AG04449 (cell line): ENCODE results near the gene IPO5.
"Not testable (repeated sequence)": the region's sequence is repeated elsewhere in the genome, so short reads cannot be mapped to it uniquely, and the experiment has no call there.

ENCODE experiments used
- CTCF ChIA-PET: fragments of 350-600 bp; formaldehyde crosslinking; extraction: SDS; loops from one replicate; lab custom pipeline; 2021; ENCODE audit warnings: antibody characterized with exemption; lab: Yijun Ruan, JAX
- POLR2A ChIA-PET: fragments of 400-600, 350-600 bp; formaldehyde crosslinking; extraction: SDS; loops from one replicate; lab custom pipeline; 2020; ENCODE audit warnings: antibody characterized with exemption, inconsistent platforms; lab: Yijun Ruan, JAX
- DNase-seq: peaks from one replicate; pipeline ENCODE4 v3.0.0-alpha.2; 2010; ENCODE audit warnings: low read depth, low spot score
- H3K4me3 ChIP-seq: 2 replicates; pipeline ENCODE4 v1.5.1; 2011; ENCODE audit warnings: low read depth, mild to moderate bottlenecking, control low read depth, low read length
- TF ChIP-seq, protein P1 (sequence below): IDR thresholded peaks from one replicate; pipeline ENCODE4 v1.5.1; 2011; ENCODE audit warnings: mild to moderate bottlenecking, moderate library complexity, low read length, control low read depth, inconsistent platforms; ENCODE audit not compliant: insufficient read depth; ENCODE audit errors: missing control alignments

Gene IPO5

GRCh38 chr13:98025480-98026025 is 72.1 kb downstream of the IPO5 start:
- H3K4me3 ChIP-seq, result no peak overlapping the region
- ChIA-PET CTCF (interaction anchor here (0.8 to 3.3 kb wide), 4 partner anchors 8 to 420 kb away, joined by 3 to 10 read pairs (median 4); no protein-coding TSS in a partner anchor), POLR2A (no interaction called here)
- TF ChIP-seq, protein P1, sequence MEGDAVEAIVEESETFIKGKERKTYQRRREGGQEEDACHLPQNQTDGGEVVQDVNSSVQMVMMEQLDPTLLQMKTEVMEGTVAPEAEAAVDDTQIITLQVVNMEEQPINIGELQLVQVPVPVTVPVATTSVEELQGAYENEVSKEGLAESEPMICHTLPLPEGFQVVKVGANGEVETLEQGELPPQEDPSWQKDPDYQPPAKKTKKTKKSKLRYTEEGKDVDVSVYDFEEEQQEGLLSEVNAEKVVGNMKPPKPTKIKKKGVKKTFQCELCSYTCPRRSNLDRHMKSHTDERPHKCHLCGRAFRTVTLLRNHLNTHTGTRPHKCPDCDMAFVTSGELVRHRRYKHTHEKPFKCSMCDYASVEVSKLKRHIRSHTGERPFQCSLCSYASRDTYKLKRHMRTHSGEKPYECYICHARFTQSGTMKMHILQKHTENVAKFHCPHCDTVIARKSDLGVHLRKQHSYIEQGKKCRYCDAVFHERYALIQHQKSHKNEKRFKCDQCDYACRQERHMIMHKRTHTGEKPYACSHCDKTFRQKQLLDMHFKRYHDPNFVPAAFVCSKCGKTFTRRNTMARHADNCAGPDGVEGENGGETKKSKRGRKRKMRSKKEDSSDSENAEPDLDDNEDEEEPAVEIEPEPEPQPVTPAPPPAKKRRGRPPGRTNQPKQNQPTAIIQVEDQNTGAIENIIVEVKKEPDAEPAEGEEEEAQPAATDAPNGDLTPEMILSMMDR, result no peak
- no peak for DNase-seq

GRCh38 chr13:98026457-98026857 is 73.0 kb downstream of the IPO5 start:
- DNase-seq, result no peak
- CTCF ChIA-PET, result interaction anchor here (0.8 to 3.3 kb wide), 4 partner anchors 9 to 419 kb away, joined by 3 to 10 read pairs (median 3); no protein-coding TSS in a partner anchor
- H3K4me3 ChIP-seq, result no peak overlapping the region
- TF ChIP-seq, protein P1, result no peak
- POLR2A ChIA-PET, result no interaction called here

DNA sequence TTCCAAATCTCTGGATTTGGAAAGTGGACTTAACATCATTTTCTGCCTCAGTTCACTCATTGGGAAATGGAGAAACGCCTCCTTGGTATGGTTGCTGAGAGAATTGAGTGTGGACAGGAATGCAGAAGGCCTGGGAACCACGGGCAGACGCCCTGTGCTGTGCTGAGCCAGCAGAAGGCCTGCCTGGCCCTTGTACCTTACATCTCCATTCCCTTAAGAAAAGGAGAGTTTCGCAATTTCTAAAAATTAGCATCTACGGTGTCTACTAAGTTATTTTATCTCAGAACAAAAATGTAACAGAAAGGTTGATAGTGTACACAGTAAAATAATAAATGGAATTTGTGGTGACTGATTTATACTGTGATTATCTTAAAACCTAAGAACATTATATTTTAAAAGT is 78.7 kb downstream of the IPO5 start:
- CTCF ChIA-PET, result interaction anchor here (1.4 to 3.6 kb wide), 12 partner anchors 11 to 622 kb away, joined by 3 to 27 read pairs (median 8); no protein-coding TSS in a partner anchor
- TF ChIP-seq, protein P1, result no peak
- POLR2A ChIA-PET, result no interaction called here
- DNase-seq, result no peak
- H3K4me3 ChIP-seq, result no peak overlapping the region

DNA sequence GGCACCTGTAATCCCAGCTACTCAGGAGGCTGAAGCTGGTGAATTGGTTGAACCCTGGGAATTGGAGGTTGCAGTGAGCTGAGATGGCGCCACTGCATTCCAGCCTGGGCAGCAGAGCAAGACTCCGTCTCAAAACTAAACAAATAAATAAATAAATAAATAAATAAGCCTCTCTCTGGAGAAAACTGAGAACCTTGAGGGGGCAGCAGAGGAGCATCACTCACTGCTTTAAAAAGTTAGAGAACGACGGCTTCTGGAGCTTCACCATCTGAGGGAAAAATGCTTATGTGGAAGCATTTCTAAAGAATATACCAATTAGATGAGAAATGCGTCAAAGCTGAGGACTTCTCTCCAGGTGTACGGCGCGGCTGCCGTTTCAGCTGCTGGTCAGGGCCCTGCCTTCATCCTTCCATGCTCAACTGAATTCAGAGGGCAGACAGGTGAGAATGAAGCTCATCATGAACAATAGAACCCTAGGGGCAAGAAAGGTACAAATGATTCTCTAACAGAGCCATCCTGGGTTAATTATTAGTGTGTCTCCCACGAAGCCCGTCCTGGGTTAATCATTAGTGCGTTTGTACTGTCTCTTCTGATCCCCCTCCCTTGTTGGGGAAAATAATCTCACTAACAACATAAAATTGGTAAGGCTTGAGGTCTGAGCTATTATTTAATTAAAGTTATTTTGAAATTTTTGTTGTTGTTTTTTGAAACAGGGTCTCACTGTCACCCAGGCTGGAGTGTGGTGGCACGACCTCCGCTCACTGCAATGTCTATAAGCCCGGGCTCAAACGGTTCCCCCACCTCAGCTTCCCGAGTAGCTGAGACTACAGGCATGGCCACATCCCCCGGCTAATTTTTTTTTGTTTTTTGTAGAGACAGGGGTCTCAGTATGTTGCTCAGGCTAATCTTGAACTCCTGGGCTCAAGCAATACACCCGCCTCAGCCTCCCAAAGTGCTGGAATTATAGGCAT is 80.1 kb downstream of the IPO5 start:
- CTCF ChIA-PET, result interaction anchor here (0.6 to 3.6 kb wide), 60 partner anchors 9 to 810 kb away, joined by 3 to 27 read pairs (median 4); no protein-coding TSS in a partner anchor
- H3K4me3 ChIP-seq, result no peak overlapping the region
- POLR2A ChIA-PET, result interaction anchor here (0.8 kb wide), 1 partner anchor 621 kb away, joined by 5 read pairs; no protein-coding TSS in a partner anchor
- DNase-seq, result peak; percentile 19
- TF ChIP-seq, protein P1, result peak; percentile 35

GRCh38 chr13:98035373-98035772 is 81.9 kb downstream of the IPO5 start:
- DNase-seq, result no peak
- TF ChIP-seq, protein P1, result no peak
- CTCF ChIA-PET, result interaction anchor here (0.7 to 2.6 kb wide), 5 partner anchors 9 to 639 kb away, joined by 3 to 10 read pairs (median 4); no protein-coding TSS in a partner anchor
- no peak overlapping the region for H3K4me3 ChIP-seq
- POLR2A ChIA-PET, result no interaction called here

DNA sequence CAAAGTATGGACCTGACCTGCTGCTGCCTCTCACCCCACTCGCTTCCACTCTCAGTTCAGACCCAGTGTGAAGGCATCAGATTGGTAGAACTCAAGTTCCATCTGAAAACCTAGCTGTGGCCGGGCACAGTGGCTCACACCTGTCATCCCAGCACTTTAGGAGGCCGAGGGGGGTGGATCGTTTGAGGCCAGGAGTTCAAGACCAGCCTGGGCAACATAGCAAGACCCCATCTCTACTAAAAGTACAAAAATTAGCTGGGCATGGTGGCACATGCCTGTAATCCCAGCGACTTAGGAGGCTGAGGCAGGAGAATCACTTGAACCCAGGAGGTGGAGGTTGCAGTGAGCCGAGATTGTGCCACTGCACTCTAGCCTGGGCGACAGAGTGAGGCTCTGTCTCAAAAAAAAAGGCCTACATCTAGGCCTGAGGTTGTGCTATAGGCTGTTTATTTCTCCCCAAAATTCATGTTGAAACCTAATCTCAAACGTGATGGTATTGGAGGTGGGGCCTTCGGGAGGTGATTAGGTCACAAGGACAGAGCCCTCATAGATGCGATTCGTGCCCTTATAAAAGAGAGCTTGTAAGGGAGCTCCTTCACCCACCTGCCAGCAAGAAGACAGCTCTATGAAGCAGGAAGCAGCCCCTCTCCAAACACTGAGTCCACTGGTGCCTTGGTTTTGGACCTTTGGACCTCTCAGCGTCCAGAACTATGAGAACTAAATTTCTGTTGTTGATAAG is 83.3 kb downstream of the IPO5 start:
- DNase-seq, H3K4me3 ChIP-seq, POLR2A ChIA-PET: not testable (repeated sequence)
- CTCF ChIA-PET, result interaction anchor here (1.2 to 1.6 kb wide), 3 partner anchors 409 to 617 kb away, joined by 3 to 4 read pairs (median 3); no protein-coding TSS in a partner anchor
